ENCODE data around the gene GSN. TPM values are rescaled to one million over a fixed set of nuclear protein-coding genes. Genes with fewer than 3 reads are reported as not detected.

Gene GSN
- total RNA-seq, 1 experiment from 2014 or later, result 21.9 TPM

GRCh38 chr9:121321016-121321503 is 53.1 kb downstream of the GSN start:
- TF ChIP-seq CTCF (IDR thresholded peaks at IDR 0.05; ENCODE audit: unreplicated experiment), result no peak
- ChIA-PET POLR2A (interaction anchor here (0.7 to 6.8 kb wide), 11 partner anchors 23 to 119 kb away, joined by 3 to 96 read pairs (median 4); partner anchors contain the start of gene RAB14), CTCF (interaction anchor here (0.7 to 6.5 kb wide), 21 partner anchors 12 to 354 kb away, joined by 3 to 152 read pairs (median 19); partner anchors contain the start of gene GSN)
- no peak overlapping the region for H3K27ac Mint-ChIP-seq (ENCODE audit: low read depth, unreplicated experiment)
- H3K36me3 Mint-ChIP-seq (ENCODE audit: insufficient read depth, unreplicated experiment), result peaks cover 36% of the 10 kb centered on the region
- intact Hi-C loops (cut with micrococcal nuclease), result no loop called here
- no peaks in the 10 kb centered on the region for H3K27me3 Mint-ChIP-seq (ENCODE audit: insufficient read depth, unreplicated experiment)
- H3K4me3 Mint-ChIP-seq (ENCODE audit: unreplicated experiment), result no peak overlapping the region
- peaks cover 43% of the 10 kb centered on the region for H3K4me1 Mint-ChIP-seq (ENCODE audit: insufficient read depth, unreplicated experiment)
- H3K9me3 Mint-ChIP-seq (ENCODE audit: unreplicated experiment), result no peaks in the 10 kb centered on the region
- BruUV-seq (replicated peaks), result no TSS peak
- DNase-seq (ENCODE audit: unreplicated experiment), result no peak

- Mint-ChIP-seq H3K27me3 (ENCODE audit: insufficient read depth, unreplicated experiment) (no peaks in the 10 kb centered on the region), H3K27ac (ENCODE audit: low read depth, unreplicated experiment) (peak overlapping the region; percentile 100), H3K4me3 (ENCODE audit: unreplicated experiment) (peak overlapping the region; percentile 7), H3K36me3 (ENCODE audit: insufficient read depth, unreplicated experiment) (peaks cover 40% of the 10 kb centered on the region), H3K4me1 (ENCODE audit: insufficient read depth, unreplicated experiment) (peaks cover 43% of the 10 kb centered on the region), H3K9me3 (ENCODE audit: unreplicated experiment) (no peaks in the 10 kb centered on the region)
- ChIA-PET CTCF (interaction anchor here (0.6 to 6.4 kb wide), 8 partner anchors 13 to 1184 kb away, joined by 3 to 152 read pairs (median 4); no protein-coding TSS in a partner anchor), POLR2A (interaction anchor here (0.6 to 6.8 kb wide), 17 partner anchors 11 to 123 kb away, joined by 3 to 96 read pairs (median 4); no protein-coding TSS in a partner anchor)
- BruUV-seq (replicated peaks), result no TSS peak
- peak; percentile 97 for DNase-seq (ENCODE audit: unreplicated experiment)
- TF ChIP-seq CTCF (IDR thresholded peaks at IDR 0.05; ENCODE audit: unreplicated experiment), result no peak
- intact Hi-C loops (cut with micrococcal nuclease), result no loop called here
Measured at GRCh38 chr9:121322037-121322736, 54.2 kb downstream of the GSN start.

GRCh38 chr9:121322737-121323448 is 54.9 kb downstream of the GSN start:
- peak overlapping the region; percentile 7 for H3K4me3 Mint-ChIP-seq (ENCODE audit: unreplicated experiment)
- DNase-seq (ENCODE audit: unreplicated experiment), result peak; percentile 72
- peaks cover 41% of the 10 kb centered on the region for H3K36me3 Mint-ChIP-seq (ENCODE audit: insufficient read depth, unreplicated experiment)
- no peaks in the 10 kb centered on the region for H3K9me3 Mint-ChIP-seq (ENCODE audit: unreplicated experiment)
- TF ChIP-seq CTCF (IDR thresholded peaks at IDR 0.05; ENCODE audit: unreplicated experiment), result no peak
- POLR2A ChIA-PET, result interaction anchor here (0.8 to 6.8 kb wide), 13 partner anchors 10 to 124 kb away, joined by 3 to 96 read pairs (median 4); no protein-coding TSS in a partner anchor
- BruUV-seq (replicated peaks), result TSS peak; percentile 98
- intact Hi-C loops (cut with micrococcal nuclease), result no loop called here
- peak overlapping the region; percentile 100 for H3K27ac Mint-ChIP-seq (ENCODE audit: low read depth, unreplicated experiment)
- no peaks in the 10 kb centered on the region for H3K27me3 Mint-ChIP-seq (ENCODE audit: insufficient read depth, unreplicated experiment)
- CTCF ChIA-PET, result interaction anchor here (0.6 to 6.4 kb wide), 8 partner anchors 9 to 109 kb away, joined by 3 to 152 read pairs (median 3); no protein-coding TSS in a partner anchor
- H3K4me1 Mint-ChIP-seq (ENCODE audit: insufficient read depth, unreplicated experiment), result peaks cover 37% of the 10 kb centered on the region

Measured in MCF 10A (cell line).